Dermis blood vessel endothelial cell (primary cell): ENCODE data around the gene CREG1. TPM values are rescaled to one million over a fixed set of nuclear protein-coding genes. Genes with fewer than 3 reads are reported as not detected.
"Not testable (repeated sequence)": the region's sequence is repeated elsewhere in the genome, so short reads cannot be mapped to it uniquely, and the experiment has no call there.

ENCODE experiments used
- DNase-seq: peaks from one replicate; pipeline ENCODE4 v3.0.0; 2010
- total RNA-seq: library from RNA; depleted of rRNA; stranded (reverse); fragments of >200 nt; gene quantifications from 2 replicates; pipeline ENCODE4 v1.2.3, GENCODE V29; 2014

The CREG1 gene
- total RNA-seq, 1 donor from 2014 or later, result 71.5 TPM

DNA sequence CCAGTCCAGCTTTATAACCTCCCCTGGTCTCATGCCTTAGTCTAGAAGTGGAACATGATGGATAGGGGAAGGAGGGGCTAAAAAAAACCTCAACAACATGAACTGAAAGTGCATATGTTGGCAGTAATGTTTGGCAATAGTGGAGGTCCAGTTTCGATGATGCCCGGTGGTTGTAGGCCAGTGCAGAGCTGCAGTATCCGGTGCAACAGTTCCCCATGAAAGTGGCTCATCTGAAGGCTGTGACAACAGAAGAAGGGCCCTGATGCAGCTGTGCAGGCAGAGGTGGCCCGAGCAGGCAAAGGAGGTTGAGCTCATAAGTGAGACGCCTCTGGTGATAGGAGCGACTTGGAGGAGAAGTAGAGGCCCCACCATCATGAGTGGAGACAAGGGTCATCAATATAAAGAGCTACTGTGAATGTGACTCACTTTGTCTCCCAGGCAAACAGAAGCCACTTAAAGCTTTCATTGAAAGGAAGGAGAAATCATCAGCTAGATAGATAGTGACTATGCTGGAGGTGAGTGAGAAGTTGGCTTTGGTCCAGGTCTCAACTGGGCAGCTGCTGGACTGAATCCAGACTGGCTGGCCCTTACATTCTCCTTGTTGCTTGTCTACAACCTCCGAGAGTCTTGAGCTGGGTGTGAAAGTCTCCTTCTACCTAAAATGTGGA is 10.2 kb upstream of the CREG1 start:
- DNase-seq, result peak; percentile 9

DNA sequence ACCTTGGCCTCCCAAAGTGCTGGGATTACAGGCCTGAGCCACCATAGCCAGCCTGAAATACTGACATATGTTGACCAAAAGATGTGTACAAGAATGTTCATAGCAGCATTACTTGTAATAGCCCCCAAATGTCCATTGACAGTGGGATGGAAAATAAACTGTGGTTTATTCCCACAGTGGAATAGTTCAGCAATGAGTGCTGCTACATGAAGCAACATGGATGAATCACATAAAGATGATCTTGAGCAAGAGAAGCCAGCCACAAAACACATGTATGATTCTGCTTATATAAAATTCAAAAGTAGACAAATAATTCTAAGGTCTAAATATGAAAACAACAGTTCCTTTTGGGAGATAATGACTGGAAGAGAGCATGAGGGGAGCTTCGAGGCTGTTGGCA is 9.1 kb upstream of the CREG1 start:
- no peak for DNase-seq

DNA sequence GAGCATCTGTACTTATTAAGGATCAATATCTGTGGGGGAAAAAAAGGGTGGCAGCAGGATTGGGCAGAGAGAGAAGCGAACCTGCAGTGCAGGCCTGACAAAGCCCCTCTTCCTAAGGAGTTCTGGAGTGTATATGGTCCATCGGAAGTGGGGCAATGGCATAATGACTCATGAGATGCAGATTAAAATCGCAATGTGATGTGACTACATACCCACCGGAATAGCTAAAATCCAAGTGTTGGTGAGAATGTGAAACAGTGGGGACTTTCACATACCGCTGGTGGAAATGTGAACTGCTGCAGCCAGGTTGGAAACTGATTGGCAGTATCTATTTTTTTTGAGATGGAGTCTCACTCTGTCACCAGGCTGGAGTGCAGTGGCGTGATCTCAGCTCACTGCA is 8.2 kb upstream of the CREG1 start:
- no peak for DNase-seq

DNA sequence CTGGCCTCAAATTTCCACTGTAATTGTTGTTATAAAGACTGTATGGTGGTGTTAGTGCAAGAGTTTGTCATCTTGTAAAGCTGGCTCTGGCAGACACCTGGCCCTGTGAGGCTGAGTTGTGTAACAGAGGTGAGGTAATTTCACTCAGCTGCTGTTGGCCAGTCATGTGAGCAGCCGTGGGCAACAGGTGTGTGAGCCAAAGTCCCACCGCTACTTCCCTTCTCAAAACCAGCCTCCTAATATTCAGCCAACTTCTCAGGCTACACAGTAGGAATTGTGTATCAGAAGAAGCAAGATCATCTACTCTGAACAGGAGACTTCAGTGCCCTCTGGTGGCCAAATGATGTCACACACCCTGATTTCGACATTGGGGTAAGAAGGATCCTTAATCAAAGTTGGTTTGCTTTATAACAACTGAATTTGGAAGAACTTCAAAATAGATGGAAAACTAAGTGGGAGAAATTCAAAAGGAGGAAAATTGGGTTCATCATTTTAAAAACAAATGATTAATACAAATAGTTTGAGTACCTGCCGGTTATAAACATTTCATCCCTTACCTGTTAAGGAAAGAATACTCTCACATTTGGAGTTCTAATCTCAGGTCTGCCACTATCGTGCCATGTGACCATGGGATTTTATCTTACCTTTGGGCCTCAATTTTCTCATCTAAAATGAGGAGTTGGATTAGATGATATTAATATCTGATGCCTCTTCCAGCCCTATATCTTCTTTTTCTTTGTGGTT is 2.6 kb upstream of the CREG1 start:
- peak; percentile 86 for DNase-seq

DNA sequence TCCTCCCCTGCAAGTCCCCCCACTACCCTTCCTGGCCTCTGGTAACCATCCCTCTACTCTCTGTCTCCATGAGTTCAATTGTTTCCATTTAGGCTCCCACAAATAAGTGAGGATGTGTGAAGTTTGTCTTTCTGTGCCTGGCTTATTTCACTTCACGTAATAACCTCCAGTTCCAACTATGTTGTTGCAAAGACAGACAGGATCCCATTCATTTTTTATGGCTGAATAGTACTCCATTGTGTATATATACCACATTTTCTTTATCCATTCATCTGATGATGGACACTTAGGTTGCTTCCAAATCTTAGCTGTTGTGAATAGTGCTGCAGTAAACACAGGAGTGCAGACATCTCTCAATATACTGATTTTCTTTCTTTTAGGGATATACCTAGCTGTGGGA is 1.5 kb upstream of the CREG1 start:
- DNase-seq, result not testable (repeated sequence)

DNA sequence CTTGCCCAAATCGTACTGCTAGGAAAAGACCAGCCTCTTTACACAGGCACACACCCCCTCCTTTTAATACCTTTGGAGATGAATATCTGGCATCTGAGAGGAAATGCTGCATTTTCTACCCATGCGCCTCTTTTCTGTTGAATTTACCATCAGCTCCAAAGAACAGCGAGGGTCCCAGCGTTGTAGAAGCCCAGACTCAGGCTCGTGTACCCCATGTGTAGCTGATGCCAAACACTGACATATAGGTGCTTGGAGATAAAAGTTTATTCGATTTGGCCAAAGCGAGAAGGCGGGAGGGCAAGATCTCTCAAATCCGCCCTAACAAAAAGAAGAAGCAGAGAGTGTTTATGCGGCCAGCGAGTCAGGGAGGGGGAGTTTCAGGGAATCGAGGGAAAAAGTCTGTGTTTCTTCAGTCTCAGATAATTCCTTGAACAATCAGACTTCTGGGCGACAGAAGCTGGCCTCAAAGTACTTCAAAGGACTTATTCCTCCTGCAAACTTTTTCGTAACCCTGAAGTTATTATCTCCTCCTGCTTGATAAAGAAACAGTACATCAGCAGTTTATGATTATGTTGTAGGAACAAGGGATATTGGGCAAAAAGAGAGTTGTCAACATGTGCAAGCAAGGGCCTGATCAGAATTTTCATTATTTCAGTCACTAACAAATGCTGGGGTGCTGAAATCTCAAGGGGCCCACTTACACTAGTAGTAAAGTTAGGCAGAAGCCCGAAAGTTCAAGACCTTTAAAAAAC is 642 bp upstream of the CREG1 start:
- no peak for DNase-seq

DNA sequence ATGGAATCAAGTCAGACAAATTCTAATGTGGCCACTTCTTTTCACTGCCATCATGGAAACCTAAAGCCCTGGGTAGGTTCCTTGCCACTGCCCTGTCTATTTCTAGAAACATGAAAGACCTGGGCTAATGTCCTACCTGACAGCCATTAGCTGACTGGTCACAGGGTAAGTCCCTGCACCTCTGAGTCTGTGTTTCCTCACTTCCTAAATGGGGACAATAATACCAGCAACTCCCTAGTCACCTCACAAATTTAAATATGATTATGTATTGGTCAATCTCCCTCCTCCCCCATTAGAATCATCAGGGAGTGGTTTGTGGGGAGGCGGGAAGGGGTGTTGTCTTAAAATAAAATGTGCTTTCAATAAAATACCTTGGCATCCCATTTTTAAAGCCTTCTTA is 2.2 kb downstream of the CREG1 start:
- no peak for DNase-seq

DNA sequence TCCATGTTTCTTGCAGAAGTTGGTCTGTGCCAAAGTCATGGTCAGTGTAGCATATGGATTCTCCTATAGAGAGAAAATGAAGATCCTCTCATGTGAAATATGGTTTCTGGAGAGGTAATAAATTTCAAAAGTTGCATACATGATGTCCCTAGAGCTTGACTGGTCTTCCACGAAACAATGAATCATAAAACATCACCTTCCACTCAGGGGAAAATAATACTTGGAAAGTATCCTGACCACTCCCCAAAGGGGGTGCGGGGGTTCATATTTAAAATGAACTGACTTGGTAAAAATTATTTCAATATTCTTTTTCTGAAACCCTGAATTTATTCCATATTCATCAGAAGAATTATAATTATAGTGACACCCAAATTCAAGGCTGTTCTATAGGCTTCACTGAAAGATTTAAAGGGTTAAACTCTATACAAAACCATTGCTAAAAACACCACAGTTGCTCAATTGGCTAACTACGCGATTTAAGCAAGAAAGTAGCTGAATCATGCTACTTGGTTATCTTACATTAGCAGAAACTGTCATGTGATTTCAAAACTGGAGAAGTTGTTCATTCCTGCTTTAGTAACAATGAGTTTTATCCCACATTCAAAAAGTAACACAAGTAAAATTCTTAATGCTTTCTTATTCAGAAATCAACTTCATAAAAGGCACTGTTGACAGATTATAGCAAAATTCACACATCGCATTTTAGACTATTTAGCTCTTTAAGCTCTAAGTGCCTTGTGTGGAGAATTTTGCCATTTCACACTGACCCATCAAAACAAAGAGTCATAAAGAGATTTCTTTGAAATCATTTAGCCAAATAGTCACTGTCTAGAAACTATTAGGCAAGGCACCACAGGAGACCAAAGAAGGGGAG is 5.3 kb downstream of the CREG1 start:
- DNase-seq, result no peak

DNA sequence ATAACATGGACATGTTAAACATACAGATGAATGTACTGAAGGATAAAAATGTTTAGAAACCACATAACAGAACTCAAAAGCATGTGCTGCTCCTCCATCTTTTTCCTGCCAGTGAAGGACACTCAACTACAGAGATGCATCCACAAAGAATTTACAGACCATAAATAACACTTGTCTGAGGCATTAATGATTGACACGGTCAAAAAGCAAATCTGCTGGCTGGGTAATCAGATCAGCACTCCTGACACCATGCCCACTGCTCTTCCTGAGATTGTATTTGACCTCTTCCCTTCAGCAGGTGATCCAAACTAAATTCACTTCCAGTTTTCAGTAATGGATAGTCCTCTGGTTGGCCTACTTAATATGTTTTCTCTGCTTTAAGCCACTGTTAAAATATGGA is 6.6 kb downstream of the CREG1 start:
- no peak for DNase-seq

DNA sequence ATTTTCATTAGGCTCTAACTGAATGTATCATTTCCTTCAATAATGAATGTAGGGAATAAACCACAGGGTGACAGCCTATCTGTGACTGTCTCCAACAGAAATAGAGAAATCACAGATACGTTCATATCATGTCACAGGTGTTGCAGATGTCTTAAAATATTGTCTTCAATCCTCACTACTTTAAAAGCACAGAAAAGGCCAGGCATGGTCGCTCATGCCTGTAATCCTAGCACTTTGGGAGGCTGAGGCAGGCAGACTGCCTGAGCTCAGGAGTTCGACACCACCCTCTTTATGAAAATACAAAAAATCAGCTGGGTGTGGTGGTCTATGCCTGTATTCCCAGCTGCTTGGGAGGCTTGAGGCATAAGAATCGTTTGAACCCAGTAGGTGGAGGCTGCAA is 8.2 kb downstream of the CREG1 start:
- no peak for DNase-seq

DNA sequence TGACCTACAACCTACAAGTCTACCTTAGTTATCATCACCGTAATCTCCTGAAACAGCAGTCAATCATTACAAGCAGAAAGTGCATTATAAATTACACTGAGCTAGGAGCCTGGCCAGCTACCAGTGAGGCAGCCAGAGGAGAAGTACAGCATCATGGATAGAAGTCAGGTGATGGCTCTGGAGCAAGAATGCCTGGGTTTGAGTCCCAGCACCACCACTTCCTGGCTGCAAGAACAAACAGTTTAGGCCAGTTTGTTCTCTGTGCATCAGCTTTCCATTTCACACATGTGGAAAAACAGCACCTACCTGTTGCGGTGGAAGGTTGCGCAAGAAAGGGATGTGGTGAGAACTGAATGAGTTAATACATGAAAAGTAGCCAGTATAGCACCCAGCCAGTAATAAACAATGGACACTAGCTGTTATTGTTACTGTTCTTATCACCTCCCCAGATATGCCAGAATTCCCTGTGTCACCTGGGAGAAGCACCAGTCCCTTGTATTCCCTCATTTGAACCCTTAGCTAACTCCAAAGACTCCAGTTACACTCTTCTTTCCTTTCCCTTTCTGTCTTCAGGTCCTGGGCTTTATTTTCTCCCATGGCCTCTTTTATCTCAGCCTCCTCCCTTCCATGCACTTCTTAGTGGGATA is 9.0 kb downstream of the CREG1 start:
- DNase-seq, result no peak

DNA sequence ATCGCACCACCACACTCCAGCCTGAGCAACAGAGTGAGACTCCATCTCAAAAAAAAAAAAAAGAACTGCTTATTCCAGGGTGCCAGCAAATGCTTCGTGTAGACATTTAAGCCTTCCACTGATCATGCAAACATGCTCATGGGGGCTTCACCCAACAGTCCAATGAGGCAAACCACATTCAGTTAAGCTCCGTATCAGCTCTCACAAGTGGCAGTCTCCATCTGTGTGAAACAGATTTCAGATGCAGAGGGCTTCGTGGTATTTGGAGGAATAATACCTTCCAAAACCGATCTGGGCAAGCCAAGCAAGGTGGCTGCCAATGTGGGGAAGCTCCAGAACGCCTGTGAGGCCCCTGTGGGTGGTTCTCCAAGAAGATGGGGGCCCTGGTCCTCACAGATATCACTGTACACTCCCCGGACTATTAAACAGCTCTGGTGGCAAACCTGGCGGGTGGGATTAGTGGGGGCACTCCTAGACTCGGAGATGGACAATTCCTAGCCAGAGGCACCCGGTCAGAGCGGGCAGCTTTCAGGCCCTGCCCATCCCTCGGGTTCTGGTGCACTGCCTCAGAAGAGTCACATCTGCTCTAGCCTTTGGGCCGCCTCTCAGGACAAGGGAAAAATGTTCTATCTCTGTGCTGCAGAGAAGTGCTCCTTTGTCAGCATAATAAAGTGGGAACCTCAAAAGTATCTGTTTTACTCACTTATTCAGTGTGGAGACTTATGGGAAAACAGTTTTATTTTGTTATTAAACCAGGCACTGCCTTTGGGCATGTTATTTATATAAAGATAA is 10.2 kb downstream of the CREG1 start:
- no peak for DNase-seq

DNA sequence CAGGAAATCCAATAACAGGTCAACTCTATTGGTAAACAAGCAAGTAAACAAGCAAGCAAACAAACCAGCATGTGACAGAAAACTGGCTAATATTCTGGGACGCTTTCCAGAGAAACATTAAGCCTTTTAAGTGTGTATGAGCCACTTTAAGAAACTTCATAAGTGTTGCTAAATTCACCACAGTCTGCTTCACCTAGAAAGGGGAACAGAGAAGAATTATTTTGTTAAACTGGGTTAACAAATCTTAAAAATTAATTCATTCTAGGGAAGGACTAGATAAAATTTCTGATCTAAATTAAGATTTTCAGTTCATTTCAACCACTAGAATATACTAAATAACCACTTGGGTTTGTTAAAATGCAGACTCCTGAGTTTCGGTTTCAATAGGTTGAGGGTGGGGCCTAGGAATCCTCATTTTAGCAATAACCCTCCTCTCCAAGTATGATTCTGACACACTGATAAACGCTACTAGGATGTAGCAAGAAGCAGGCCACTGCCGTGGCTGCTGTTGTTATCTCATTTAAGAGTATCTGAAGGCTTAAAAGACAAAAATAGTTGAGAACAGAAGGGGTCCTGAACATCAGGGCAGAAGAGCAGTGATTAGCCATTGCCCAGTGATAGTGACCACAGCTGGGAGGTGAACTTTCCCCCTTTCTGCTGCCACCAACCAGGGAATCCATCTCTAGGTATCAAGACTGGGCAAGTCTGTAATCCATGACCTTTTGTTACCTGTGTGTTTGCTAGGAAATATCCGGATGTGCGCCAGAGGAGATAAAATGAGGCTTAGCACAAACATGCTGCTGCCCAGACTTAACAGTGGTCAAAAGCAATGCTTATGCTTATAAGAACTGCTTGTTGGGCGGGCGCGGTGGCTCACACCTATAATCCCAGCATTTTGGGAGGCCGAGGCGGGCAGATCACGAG is 11.2 kb downstream of the CREG1 start:
- no peak for DNase-seq

DNA sequence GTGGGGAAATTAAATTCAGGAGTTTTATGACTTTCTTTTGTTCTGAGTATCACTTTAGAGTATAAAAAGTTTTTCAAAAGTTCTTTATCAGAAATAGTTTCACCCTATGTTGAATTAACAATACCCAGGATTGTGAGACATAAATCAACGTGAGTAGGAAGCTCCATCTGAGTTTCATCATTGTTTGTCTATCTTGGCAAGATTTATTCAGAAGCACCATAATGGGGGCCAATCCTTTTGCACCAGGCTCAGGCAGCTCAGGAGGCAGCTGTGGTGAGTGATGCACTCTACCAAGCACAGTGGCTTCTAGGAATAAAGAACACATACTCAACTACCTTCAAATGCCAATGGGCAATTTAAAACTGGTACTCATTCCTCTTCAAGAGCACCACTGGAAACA is 12.0 kb downstream of the CREG1 start:
- DNase-seq, result no peak

DNA sequence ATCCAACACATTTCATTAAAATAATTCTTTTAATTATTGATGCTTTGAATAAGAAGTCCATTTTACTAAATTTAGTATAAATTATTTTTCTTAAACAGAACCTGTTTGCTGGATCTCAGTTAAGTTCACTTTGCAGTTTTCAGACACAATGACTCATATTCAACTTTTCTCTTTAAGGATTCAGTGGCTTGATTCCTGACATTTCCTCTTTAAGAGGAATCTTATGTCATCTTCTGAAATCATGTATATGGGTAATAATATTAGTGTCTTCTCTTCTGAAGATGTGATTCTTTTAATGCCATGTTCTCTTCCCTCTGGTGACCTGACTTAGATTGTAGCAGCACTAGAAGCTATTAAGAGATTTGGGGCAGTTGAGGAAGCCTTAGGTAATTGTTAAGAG is 12.6 kb downstream of the CREG1 start:
- no peak for DNase-seq

DNA sequence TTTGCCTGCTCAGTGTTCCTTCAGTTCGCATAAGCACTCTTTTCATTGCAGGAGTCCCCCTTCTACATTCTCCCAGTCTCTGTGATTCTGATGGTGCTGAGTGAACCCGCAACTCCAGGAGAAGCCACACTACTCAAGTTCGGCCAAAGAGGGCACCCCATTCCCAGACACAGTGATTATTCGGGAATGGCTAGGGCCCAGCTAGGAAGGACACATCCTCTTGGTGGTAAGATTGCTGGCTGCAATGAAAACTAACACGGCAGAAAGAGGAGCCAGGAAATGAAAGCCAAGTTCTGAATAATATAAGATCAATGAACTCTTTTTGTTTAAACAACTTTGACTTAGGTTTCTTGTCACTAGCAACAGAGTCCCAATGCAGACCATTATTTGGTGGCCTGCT is 14.9 kb downstream of the CREG1 start:
- DNase-seq, result peak; percentile 16

DNA sequence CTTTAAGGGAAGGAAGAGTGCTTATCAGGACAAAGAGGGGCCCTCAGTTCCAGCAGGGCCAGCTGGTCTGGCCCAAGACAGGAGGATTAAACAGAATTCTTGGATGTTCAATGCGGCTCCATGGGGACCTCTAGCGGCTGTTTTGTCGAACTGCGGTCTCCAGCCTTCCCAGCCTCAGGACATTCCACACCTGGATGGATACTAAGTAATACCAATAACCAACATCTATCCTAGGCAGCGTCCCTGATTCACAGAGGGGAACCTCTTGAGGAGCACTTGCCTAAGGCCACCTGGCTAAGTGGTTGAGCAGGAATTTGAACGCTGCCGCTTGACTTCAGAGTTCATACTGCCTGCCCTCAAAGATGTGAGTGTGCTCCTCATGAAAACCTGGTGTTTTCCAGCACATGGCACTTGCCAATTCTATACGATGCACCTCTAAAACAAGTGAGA is 19.7 kb downstream of the CREG1 start:
- peak; percentile 79 for DNase-seq

DNA sequence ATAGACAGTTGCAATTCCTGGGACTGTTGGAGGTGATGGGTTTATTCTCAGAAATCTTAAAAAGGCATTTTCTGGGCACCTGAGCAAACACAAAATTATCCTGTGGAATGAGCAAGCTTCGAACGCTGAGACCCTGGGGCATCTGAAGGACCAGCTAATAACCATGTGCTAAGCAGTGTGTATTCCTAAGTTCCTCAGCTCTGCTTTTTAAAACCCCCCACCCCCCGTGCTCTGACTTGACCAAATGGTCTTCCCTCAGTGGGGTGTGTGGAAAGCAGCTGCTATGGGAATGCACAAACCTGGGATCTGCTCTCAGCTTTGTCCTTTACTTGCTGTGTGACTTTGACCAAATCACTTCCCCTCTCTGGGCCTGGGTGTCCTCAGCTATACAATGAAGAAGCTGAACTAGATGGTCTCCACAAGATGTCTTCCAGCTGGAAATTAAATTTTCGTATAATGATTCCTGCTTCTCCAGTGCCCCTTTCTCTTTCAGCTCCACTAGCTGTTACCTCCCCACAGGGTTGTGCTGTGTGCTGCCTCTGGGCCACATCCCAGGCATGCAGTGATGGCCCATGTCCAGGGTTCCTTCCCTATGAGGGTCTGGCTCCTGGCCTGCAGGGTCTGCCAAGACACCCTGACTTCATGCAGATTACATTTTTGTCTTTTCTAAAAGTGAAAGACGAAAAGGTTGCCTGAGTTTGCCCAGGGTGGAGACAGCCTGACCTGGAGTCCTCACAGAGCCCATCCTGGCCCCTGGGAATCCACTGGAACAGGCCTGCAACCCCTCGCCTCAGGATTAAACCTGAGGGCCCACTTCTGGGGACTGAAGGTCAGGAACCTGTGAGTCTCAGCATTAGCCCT is 20.4 kb downstream of the CREG1 start:
- no peak for DNase-seq

DNA sequence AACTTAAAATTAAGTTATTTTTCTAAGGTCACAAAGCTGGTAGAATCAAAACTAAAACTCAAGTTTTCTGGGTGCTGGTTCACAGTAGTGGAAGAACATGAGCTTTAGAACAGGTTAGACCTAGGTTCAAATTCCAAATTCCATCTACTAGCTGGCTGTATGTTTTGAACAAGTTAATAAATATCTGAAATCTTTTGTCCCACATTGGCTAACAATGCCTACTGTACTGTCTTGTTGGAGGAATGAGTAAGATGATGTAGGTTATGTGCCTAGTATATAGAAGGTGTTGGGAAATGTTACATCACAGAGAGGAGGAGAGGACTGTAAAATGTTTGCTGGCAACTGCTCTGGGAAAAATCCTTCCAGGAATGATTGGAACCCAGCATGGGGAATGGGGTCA is 21.2 kb downstream of the CREG1 start:
- no peak for DNase-seq
